ENCODE measurements around the gene NPIPA1. TPM values are rescaled to one million over a fixed set of nuclear protein-coding genes. Genes with fewer than 3 reads are reported as not detected.
"Not testable (repeated sequence)": the region's sequence is repeated elsewhere in the genome, so short reads cannot be mapped to it uniquely, and the experiment has no call there.

The NPIPA1 gene
- total RNA-seq, 1 donor from 2014 or later, result 37.1 TPM

DNA sequence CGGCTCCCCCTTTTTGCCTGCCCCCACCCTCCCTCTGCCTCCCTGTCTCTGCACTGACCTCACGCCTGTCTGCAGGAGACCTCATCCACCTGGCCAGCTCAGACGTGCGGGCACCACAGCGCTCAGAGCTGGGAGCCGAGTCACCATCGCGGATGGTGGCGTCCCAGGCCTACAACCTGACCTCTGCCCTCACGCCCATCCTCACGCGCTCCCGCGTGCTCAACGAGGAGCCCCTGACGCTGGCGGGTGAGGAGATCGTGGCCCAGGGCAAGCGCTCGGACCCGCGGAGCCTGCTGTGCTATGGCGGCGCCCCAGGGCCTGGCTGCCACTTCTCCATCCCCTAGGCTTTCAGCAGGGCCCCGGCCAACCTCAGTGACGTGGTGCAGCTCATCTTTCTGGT lies 8.1 kb upstream of the NPIPA1 start:
- ATAC-seq; DNase-seq (ENCODE audit: low spot score): not testable (repeated sequence)

DNA sequence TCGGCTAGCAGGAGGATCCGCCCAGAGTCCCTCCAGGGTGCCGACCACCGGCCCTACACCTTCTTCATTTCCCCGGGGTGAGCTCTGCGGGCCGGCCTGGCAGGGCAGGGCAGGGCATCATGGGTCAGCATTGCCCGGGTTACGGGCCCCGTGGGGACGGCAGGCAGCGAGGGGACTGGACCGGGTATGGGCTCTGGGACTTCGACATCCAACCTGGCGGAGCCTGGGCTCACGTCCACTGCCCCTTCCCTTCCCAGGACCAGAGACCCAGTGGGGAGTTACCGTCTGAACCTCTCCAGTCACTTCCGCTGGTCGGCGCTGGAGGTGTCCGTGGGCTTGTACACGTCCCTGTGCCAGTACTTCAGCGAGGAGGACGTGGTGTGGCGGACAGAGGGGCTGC lies 7.0 kb upstream of the NPIPA1 start:
- ATAC-seq; DNase-seq (ENCODE audit: low spot score): not testable (repeated sequence)

DNA sequence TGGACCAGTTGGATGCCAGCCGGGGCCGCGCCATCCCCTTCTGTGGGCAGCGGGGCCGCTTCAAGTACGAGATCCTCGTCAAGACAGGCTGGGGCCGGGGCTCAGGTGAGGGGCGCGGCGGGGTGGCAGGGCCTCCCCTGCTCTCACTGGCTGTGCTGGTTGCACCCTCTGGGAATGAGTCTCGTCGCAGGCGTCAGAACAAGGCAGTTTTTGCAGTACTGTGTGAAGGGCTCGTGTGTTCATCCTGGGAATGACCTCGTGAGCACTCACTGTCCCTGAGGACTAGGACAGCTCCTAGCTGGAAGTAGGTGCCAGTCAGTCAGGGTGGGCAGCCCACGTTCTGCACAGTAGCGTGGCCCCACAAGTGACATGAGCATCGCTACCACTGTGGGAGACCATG lies 6.3 kb upstream of the NPIPA1 start:
- not testable (repeated sequence) for ATAC-seq; DNase-seq (ENCODE audit: low spot score)

DNA sequence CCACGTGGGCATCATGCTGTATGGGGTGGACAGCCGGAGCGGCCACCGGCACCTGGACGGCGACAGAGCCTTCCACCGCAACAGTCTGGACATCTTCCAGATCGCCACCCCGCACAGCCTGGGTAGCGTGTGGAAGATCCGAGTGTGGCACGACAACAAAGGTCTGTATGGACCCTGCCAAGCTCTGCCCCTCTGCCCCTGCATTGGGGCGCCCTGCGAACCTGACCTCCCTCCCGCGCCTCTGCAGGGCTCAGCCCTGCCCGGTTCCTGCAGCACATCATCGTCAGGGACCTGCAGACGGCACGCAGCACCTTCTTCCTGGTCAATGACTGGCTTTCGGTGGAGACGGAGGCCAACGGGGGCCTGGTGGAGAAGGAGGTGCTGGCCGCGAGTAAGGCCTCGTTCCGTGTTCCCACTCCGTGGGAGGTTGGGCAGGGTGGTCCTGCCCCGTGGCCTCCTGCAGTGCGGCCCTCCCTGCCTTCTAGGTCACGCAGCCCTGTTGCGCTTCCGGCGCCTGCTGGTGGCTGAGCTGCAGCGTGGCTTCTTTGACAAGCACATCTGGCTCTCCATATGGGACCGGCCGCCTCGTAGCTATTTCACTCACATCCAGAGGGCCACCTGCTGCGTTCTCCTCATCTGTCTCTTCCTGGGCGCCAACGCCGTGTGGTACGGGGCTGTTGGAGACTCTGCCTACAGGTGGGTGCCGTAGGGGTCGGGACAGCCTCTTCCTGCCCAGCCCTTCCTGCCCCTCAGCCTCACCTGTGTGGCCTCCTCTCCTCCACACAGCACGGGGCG lies 4.5 kb upstream of the NPIPA1 start:
- ATAC-seq, result not testable (repeated sequence)
- peak; percentile 41 for DNase-seq (ENCODE audit: low spot score)

DNA sequence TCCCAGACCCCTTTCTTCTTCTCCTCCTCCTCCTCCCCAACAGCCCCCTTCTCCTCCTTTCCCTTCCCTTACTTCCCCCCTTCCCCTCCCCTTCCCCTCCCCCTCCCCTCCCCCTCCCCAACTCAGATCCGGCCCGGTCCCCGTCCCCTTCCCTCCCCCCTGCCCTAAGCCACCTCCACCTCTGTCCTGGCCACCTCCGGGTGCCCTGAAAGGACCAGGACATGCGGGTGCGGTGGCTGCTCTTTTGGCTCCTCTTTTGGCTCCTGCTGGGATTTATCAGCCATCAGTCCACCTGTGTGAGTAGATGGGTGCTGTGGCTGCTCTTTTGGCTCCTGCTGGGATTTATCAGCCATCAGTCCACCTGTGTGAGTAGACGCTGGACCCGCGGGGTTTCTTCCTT lies 751 bp downstream of the NPIPA1 start:
- ATAC-seq; DNase-seq (ENCODE audit: low spot score): not testable (repeated sequence)

DNA sequence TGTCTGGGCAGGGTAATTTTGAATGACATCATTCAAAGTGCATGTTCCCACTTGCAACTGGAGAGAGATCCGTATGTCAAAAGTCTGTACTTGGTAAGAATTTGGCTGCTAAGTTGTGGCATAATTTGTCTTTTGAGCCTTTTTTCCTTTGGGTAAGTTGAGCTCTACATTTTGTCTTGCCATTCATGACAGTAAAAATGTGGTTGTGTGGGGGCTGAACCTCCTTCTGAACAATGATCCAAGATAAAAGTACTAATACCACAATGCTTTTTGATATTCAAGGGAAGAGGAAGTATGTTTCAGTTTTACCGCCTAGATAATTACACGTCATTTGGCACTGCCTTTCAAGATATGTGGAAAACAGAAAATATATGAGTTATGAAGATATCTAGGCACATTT lies 5.4 kb downstream of the NPIPA1 start:
- ATAC-seq; DNase-seq (ENCODE audit: low spot score): not testable (repeated sequence)

DNA sequence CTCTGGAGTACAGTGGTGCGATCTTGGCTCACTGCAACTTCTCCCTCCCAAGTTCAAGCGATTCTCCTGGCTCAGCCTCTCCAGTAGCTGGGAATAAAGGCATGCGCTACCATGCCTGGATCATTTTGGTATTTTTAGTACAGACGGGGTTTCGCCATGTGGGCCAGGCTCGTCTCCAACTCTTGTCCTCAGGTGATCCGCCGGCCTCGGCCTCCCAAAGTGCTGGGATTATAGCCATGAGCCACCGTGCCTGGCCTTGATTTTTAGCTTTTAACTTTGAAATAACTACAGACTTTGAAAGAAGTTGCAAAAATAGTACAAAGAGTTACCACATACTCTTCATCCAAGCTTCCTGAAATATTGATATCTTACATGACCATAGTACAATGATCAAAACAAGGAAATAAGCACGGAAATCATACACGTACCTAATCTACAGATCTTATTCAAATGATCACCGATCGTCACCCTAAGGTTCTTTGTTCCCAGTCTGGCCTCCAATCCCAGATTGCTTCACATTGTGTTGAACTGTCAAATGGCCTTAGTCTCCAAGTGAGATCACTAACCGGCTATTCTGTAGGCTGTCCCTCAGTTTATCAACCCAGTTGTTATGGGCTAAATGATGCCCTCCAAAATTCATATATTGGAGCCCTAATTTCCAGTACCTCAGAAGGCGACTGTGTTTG lies 18.4 kb downstream of the NPIPA1 start:
- DNase-seq (ENCODE audit: low spot score), result peak; percentile 93
- ATAC-seq, result peak; percentile 92

DNA sequence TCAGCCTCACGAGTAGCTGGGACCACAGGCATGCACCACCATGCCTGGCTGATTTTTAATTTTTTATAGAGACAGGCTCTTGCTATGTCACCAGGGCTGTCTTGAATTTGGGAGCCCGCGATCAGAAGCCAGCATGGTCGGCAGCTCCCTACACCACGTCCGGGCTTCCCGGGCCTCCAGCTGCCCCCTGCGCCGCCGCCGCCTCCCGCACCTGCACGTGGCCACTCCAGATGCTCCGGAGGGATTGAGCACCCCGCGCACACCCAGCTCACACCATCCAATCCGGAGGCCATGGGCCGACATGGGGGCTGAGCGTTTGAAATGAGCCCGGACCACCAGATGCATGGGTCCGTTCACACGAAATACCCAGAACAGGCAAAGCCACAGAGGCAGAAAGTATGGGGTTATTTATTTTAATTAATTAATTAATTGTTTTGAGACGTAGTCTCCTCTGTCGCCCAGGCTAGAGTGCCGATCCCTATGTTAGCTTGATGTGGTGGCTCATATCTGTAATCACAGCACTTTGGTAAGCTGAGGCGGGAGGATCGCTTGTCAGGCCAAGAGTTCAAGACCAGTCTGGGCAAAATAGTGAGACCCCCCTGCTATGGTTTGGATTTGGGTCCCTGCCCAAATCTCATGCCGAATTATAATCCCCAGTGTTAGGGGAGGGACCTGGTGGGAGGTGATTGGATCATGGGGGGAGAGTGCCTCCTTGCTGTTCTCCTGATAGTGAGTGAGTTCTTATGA lies 20.5 kb downstream of the NPIPA1 start:
- no peak for ATAC-seq
- DNase-seq (ENCODE audit: low spot score), result no peak

DNA sequence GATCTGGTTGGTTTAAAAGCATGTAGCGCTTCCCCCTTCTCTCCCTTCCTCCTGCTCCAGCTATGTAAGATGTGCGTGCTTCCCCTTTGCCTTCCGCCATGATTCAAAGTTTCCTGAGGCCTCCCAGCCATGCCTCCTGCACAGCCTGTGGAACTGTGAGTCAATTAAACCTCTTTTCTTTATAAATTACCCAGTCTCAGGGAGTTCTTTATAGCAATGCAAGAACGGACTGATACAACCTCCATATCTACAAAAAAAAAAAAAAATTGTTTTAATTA lies 21.0 kb downstream of the NPIPA1 start:
- no peak for ATAC-seq
- DNase-seq (ENCODE audit: low spot score), result no peak

DNA sequence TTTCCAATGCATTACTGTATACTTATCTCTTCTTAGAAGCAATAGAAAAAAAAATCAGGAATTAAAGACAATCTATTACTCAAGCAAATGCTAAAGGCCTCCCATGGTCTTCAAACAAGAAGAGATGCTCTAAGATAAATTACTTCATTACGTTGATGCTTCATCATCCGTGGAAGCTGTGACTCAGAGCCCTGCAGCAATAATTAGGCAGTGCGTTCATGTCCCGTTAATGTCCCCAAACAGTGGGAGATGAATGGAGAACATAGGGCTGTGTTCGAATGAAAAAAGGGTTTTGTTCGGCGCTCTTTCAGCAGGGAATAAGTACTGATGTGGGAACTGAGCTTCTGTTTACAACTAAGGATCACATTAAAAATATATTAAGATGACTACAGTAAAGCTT lies 21.7 kb downstream of the NPIPA1 start:
- ATAC-seq (no peak), DNase-seq (ENCODE audit: low spot score) (no peak)

DNA sequence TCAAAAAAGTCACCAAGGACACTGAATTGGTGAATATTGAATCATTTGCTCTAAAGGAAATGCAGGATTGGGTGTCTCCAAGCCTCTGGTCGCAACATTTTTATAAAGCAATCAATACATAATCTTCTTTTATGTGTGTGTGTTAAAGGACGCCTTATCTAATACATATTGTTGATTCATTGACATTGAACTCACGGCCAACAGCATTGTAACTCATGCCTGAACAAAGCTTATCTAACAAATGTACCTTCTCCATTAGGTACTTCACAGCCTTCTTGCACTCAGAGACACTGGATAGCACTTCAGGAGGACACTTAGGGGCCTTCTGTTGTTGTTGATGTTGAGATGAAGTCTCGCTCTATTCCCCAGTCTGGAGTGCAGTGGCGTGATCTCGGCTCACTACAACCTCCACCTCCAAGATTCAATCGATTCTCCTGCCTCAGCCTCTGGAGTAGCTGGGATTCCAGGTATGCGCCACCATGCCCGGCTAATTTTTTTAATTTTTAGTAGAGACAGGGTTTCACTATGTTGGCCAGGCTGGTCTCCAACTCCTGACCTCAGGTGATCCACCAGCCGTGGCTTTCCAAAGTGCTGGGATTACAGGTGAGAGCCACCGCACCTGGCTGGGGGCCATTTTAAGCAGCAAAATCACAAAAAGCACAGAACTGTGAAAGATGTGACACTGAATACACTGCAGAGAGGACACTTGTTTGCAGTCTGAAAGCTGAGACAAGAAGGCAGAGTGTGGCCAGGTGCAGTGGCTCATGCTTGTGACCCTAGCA lies 24.4 kb downstream of the NPIPA1 start:
- DNase-seq (ENCODE audit: low spot score), result no peak
- no peak for ATAC-seq

DNA sequence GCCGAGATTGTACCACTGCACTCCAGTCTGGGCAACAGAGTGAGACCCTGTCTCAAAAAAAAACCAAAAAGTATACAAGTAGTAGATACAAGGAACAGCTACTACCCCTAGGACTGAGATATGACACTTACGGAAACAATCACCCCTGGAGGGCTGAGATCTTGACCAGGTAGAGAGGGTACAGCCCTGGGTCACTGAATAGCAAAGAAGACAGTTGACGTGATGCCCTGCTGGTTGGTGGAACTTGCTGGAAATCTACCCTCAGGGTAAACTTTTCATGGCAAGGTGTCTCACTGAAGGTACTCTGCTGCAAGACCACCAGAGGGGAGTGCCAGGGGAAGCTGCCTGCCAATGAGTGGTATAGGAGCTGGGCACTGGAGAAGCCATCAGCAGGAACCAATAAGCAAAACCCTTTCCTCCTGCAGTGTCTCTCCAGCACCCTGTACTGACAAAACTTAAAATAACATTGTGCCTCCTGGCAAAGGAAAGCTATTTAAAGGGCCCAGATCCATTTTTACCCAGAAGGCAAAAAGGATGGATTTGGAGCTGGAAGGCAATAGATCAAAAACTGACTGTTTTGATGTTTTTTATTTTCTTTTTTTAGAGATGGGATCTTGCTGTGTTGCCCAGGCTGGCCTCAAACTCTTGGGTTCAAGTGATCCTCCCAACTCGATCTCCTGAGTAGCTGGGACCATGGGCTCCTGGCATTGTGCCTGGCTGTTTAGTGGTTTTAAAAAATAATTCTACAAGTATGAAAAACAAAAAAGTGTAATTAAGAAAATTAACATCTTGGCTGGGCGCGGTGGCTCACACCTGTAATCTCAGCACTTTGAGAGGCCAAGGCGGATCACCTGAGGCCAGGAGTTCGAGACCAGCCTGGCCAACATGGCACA lies 26.3 kb downstream of the NPIPA1 start:
- no peak for ATAC-seq

DNA sequence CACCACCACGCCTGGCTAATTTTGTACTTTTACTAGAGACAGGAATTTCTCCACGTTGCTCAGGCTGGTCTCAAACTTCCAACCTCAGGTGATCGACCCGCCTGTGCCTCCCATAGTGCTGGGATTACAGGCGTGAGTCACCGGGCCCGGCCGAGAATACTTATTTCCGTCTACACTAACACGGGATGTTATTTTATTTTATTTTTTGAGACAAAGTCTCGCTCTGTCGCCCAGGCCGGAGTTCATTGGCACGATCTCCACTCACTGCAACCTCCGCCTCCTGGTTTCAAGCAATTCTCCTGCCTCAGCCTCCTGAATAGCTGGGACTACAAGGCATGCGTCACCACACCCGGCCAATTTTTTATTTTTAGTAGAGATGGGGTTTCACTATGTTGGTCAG lies 28.1 kb downstream of the NPIPA1 start:
- DNase-seq (ENCODE audit: low spot score), result no peak
- no peak for ATAC-seq

More for the DNA sequence above, 26.3 kb downstream of the NPIPA1 start:
- no peak for DNase-seq (ENCODE audit: low spot score)

DNA sequence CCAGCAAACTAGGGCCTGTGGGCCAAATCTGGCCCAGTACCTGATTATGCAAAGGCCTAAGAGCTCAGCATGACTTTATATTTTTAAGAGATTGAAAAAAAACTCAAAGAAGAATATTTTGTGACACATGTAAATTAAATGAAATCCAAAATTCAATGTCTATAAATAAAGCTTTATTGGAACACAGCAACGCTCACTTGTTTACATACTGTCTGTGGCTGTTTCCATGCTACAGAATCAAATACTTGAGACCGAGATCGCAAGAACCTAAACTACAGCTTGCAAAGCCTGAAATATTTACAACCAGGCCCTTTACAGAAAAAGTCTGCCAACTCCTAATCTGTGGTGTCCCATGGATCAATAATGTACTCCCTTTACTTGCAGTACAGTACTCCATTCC lies 32.6 kb downstream of the NPIPA1 start:
- not testable (repeated sequence) for DNase-seq (ENCODE audit: low spot score)
- ATAC-seq, result peak; percentile 8

DNA sequence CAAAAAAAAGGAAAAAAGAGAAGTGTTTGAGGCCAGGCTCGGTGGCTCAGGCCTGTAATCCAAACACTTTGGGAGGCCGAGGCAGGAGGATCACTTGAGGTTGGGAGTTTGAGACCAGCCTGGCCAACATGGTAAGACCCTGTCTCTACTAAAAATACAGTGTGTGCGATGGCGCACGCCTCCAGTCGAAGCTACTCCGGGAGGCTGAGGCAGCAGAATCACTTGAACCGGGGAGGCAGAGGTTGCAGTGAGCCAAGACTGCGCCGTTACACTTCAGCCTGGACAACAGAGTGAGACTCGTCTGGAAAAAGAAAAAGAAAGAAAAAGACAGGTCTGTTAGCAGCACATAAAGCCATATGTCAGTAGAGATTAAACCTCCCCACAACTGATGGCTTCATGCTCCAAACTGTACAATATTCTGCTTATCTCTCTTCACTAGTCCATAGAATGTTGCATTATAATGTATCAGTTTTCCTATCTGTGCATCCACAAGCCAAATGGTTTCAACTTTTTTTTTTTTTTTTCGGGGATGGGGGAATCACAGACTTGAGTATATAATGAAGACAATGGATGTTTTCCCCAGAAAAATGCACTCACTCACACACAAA lies 34.5 kb downstream of the NPIPA1 start:
- not testable (repeated sequence) for DNase-seq (ENCODE audit: low spot score); ATAC-seq

DNA sequence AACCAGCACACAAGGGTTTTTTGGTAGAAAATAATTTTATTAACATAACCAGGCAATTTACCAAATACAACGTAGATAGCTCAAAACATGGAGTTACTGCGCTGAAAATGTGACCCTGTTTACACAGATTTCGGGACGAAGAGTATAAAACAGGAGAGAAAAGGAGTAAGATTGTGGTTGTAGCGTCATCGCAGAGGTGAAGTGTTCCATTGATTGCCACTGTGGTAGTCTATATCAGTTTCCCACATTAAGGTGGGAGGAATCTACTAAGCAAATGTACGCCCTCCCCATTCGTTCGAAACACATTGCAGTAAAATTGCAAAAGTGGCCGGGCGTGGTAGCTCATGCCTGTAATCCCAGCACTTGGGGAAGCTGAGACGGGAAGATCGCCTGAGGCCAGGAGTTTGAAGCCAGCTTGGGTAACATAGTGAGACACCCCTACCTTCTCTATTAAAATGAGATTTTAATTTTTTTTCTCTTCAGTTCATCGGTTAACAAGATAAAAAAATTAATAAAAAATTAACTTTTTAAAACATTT lies 36.6 kb downstream of the NPIPA1 start:
- DNase-seq (ENCODE audit: low spot score); ATAC-seq: not testable (repeated sequence)

DNA sequence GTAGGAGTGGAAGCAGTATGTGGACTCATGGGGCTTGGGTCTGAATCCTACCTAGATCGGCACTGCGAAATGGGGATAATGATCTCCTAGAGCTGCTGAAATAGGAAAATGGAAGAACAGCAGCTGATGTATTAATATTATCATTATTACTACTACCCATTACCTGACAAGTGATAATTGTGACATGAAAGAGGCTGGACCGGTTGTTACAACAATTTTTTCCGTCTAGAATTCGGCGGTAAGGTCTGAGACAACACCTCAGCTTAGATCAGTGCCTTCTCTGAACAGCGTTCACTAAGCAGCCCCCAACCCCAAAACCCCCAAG lies 37.0 kb downstream of the NPIPA1 start:
- DNase-seq (ENCODE audit: low spot score), result not testable (repeated sequence)

DNA sequence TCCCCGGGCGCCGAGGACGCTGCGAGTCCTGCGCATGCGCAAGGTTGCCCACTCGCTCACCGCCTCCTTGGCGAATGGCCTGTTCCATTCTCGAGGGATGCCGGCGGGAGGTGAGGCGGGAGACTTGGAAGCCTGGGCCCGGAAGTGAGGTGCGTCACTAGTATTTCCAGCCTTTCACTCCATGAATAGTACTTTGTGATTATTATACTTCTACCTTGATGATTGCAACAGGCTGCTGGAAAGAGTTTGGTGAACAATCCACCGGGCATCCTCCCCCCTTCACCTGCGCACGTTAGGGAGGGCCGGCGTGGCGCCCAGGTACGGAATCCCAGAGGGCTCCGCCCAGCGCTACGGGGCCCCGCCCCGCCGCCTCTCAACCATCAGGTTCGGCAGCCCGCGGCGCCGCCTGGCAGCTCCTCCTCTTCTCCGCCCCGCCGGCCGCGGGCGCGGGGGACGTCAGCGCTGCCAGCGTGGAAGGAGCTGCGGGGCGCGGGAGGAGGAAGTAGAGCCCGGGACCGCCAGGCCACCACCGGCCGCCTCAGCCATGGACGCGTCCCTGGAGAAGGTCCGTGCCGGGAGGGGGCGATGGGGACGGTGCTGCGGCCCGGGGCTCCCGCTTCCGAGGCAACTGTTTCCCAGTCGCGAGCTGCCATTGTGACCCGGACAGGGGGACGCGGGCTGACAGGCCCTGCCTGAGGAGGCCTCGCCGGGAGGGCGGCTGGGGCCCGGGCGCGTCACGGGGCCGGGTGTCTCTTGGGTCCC lies 37.6 kb downstream of the NPIPA1 start, which contains the start of gene PDXDC1:
TSS of gene PDXDC1 (plus strand) at position 371 of the 762 bp plus-strand sequence. CDS start at position 545, 174 bp downstream.
- ATAC-seq, result peak; percentile 90
- peak; percentile 97 for DNase-seq (ENCODE audit: low spot score)

More for the DNA sequence above, 37.0 kb downstream of the NPIPA1 start:
- not testable (repeated sequence) for ATAC-seq

Measured in left lobe of liver (tissue), 2 donors.